Measurements from ENCODE around the gene SRI.

Gene SRI

DNA sequence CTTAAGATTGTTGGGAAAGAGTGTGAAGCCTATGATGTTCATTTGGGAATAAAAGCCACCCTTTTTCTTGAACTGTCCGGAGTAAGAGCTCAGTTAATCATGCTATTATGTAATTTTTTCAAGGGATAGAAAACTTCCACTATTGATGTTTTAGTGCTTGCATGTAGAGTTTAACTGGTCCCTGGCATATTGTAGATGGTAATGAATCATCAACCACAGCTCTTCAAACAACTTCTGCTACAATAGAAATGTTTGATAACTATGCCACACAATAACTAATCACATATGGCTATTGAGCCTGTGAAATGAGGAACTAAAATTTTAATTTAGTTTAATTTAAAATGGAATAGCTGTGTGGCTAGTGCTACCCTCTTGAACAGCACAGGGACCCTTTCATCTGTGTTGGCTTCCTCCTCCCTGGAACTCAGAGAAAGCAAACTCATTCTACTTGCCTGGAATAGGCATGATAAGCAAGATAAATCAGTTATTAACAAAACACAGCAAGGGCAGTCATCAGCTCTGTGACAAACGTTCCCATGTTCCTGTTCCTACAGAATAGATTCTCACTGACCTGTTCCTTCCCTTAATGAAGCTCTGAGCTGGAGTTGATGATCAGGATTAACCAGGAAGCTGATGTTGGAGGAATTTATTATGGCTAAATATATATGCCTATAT, 4.9 kb upstream of the SRI start:
- no peak for DNase-seq

DNA sequence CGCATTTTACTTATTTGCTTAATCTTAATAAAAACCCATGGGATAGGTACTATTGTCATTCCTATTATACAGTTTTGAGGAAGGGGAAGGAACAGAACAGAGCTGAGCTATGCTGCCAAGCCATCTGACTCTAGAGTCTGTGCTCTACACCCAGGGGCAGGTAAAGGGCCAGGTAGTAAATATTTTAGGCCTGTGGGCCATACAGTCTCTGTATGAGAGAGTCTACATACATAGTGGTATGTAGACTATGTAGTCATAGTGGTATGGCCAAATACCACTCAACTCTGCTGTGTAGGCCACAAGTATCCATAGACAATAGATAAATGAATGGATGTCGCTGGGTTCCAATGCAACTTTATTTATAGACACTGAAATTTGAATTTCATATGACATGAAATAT, 3.4 kb upstream of the SRI start:
- DNase-seq, result no peak

GRCh38 chr7:88218836-88219605, 817 bp downstream of the SRI start:
- peak; percentile 63 for DNase-seq

GRCh38 chr7:88218429-88218745, 1.5 kb downstream of the SRI start:
- DNase-seq, result no peak

DNA sequence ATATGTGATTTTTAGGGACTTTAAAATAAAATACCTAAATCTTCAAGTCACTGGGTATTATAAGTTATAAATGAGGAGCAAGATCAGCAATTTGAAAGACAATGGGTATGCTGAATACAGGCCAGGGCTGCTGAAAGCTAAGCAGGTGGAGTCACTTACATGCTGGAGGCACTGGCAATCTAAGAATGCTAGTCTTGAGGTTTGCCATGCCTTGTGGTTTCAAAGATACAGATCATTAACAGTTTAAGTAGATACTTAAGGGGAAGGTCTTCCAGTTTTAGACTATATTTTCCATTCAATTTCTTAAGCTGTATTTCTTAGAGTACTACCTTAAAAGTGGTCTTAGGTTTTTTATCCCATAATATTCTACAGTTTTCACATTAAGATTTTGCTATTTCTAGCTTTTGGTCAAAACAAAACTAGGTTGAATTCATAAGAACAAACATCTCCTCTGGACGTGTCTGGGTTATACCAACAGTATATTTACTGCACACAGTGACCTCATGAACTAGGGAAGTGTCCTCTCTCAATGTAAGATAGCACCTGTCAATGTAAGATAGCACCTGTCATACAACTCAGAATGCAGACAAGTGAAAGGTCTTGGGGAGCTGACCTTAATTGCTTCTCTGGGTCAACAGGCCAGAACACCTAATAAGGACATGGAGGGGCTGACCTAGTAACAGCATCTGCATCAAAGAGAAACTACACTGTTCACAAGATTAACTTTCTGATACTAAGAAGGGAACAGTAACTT, 2.0 kb downstream of the SRI start:
- DNase-seq, result no peak

- no peak for DNase-seq
Measured at GRCh38 chr7:88216276-88216675, 3.6 kb downstream of the SRI start.

- DNase-seq, result no peak
Measured at GRCh38 chr7:88215295-88215694, 4.5 kb downstream of the SRI start.

DNA sequence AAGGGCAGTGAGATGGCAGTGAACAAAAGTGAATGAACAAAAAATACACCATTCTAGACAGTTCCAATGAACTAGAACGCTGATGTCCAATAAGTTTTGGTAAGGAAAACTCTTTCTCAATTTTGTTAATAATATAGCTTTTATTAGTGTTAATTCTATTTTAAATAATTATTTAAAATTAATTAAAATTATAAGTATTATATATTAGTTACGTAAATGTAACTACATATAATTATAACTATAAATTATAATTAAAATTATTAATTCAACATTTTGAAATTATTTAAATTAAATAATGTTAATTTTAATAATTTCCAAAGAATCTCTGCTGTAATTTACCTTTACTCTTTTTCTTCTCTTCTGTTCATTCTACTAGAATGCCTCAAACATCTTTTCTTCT, 5.4 kb downstream of the SRI start:
- DNase-seq, result no peak

- no peak for DNase-seq
Measured at GRCh38 chr7:88212918-88213317, 6.9 kb downstream of the SRI start.

GRCh38 chr7:88208521-88208920, 11.3 kb downstream of the SRI start:
- no peak for DNase-seq

DNA sequence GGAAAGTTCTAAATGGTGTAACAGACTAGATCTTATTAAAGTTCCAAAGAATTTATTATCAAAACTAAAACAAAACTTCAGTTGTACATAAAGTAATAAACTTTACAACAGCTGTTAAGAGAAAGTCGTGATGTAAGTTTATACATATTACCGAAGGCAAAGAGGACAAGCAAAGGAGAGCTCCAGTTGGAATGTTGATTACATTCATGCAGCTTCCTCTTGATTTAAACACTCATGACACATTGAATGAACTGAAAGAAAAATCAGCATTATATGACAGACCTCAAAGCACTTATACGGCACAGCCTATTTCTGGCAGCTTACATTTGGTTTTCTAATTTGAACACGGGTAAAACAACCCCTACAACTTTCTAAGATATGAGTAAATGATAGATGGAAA, 13.6 kb downstream of the SRI start:
- DNase-seq, result no peak

DNA sequence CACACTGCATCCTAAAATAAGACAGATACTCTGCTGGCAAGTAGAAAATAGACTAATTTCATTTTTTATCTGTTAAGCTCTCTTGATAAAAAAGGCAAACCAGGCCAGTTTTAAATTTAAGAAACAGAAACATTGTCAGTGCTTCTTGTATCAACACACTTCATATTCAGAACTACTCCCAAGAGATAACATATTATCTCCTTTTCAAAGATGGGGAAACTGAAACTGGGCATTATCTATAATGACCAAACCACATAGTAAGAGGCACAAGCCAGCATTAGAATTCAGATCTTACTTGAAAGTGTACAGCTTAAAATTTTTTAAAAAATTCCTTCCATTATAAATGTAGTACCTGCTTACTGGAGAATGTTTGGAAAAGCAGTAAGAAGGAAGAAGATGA, 14.7 kb downstream of the SRI start:
- no peak for DNase-seq

DNA sequence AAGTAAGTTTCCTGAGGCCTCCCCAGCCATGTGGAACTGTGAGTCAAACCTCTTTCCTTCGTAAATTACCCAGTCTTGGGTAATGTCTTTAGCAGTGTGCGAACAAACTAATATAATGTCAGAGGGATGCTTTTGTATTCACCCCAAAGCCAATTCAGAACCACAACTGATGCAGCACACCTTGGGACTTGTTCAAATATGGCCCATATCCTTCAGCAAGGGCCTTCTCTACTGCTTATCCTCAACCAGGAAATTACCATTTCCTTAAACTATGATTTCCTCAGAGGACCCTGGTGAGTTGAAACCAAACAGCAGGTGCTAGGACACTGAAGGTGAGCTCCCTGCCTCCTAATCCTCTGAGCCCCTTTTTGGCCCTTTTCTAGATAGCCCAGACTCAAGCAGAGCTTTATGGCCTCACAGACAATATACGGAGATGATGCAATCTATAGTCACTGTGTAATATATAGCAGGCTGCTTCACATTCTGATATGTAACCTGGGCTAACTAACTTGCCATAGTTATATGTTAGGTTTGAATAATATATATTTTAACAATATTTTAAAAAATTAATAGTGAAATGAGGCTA, 15.2 kb downstream of the SRI start:
- DNase-seq, result no peak

DNA sequence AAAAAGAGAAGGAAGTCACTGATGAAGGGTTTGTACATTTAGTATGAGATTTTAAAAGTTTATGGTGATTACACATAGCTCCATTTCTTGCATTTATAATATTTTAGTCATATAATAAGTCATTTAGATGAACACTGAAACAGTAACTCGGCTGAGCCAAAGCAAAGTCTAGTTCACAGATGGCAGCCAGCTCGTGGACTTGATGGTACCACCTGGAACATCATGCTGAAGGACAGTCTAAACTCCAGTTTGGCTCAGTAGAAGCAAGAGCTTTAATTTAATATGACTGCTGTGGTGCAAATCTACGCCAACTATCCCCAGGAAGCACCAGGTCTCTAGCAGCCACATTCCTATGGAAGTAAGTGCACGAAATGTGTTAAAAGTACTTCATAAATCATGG, 16.4 kb downstream of the SRI start:
- DNase-seq, result no peak

- DNase-seq, result no peak
Measured at GRCh38 chr7:88202799-88203198, 17.0 kb downstream of the SRI start.

DNA sequence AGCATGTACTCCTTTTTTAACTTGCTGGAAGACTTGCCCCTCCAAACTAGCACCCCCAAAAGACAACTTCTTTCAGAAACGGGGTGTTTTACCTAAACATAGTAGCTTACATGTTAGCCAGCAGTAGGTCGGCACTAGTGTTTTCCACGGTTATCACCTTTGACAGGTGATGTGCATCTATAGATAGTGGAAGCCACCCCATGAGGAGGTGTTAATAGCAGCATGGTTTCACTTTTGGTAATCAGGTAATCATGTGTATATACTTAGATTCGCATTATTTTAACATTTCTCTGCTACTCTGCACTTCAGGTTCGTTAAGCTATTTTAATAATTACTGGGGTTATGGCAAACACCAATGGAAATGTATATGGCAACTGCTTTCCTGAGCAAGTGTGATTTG, 17.6 kb downstream of the SRI start:
- DNase-seq, result no peak

DNA sequence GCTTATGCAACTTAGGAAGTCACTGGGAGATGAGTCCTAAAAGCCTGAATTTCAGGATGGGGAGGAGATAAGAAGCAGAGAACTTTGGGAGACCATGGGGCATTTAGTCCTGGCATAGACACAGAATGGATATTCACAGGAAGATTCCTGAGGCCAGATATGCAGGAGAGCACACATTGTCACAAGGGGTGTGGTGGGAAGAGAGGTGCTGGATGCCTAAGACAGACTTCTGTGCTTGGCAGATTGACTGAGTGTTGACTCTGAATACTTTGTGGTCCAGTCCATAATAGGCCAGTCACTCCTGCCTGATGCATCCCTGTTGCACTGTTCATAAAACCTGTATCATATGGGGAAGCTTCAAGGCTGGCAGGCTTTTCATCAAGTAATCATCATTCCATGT, 18.5 kb downstream of the SRI start:
- no peak for DNase-seq

GRCh38 chr7:88200789-88201188, 19.0 kb downstream of the SRI start:
- DNase-seq, result no peak

DNA sequence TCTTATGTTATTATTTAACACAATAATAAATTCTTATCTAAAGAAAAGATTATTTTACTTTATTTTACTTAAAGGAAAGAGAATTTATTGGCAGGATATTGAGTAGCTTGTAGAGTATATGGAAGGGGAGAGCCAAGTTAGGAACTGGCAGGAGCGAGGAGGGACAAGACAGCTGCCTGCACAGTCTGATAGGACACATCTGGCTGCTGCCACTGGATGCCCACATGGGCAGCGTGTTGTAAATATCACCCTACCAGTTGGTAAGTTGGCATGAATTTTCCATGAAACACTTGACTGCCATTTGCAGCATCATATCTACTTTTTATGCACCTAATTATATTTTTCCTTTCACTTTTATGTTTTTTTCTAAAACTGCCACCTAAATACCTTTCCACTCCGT, 19.6 kb downstream of the SRI start:
- DNase-seq, result no peak

DNA sequence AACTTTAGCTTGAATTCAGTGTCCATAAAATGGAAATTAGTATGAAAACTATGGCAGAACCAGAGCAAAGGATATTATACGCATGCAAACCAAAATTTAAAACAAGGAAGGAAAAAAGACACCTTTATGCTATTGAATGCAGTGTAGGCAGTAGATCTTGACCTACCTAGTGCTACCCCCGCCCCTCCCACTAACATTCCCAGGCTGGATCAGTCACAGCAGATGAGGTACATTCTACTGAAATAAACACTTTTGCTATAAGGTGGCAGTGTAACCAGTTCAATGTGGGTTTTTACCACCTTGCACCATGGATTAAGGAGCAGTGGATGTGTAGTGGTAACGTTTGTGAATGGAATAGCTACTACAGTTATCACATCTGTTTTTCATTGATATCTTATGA, 27.9 kb downstream of the SRI start:
- DNase-seq, result no peak

- no peak for DNase-seq
Measured at GRCh38 chr7:88185650-88186049, 34.2 kb downstream of the SRI start.

DNA sequence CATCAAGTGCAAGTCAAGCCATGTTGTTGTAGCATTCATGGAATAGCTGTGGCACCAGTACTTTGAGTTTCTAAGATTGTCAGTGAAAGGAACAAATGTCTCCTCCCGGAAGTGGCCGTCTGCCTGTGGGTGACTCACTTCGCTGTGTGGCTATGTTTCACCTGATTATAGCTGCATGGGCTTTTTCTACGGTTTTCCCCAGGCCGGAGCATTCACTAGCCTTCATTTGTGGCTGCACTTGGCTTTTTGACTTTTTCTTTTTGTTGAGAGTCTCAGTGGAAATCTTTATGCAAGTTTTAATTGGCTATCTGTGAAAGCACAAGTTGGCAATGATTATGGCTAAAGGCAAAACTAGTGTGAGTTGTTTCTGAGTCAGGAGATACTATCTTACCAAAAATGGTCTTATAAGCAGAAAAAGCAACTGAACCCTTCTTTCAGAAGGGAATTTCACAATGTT, 35.0 kb downstream of the SRI start:
- DNase-seq, result no peak

- DNase-seq, result no peak
Measured at GRCh38 chr7:88183051-88183450, 36.8 kb downstream of the SRI start.

DNA sequence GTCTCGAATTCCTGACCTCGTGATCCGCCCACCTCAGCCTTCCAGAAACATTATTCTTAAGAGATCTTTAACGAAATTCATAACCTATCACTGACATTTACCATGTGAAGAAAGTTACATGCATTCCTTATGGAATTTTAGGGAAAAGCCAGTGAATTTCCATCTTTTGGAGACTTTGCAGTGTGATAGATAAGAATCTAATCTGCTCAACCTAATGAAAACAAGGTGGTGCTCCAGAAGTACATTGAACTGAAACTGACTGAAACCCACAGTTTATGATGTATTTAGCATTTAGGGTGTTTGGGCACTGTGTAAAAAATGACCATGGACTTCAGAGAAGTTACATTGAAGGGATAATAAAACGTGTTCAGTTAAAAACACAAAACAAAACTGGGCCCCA, 43.6 kb downstream of the SRI start:
- DNase-seq, result no peak
